ENCODE data around the gene NOLC1. TPM values are rescaled to one million over a fixed set of nuclear protein-coding genes. Genes with fewer than 3 reads are reported as not detected.
A peak's percentile ranks its signal among the peaks of the same experiment; 100 is the strongest.

NOLC1 gene
- total and polyA plus RNA-seq, 2 experiments from 2014 or later = 29.8 to 46.2 TPM

- H3K9me3 ChIP-seq (ENCODE audit: low read depth) = no peaks in the 10 kb centered on the region
- peak overlapping the region; percentile 95 for H3K27ac ChIP-seq
- peaks cover 46% of the 10 kb centered on the region for H4K20me1 ChIP-seq (ENCODE audit: insufficient read depth, poor library complexity, severe bottlenecking)
- peak overlapping the region; percentile 79 for H3K4me3 ChIP-seq
- WGBS (ENCODE audit: low lambda C conversion rate, missing lambda C conversion rate) = 40% methylated on average over 7 of the region's 7 CpGs
- H3K9me2 ChIP-seq (replicated peaks; ENCODE audit: insufficient read depth) = no peaks in the 10 kb centered on the region
- H3K79me2 ChIP-seq = peaks cover 78% of the 10 kb centered on the region
- no peak for TF ChIP-seq EZH2 (IDR thresholded peaks at IDR 0.05; ENCODE audit: borderline replicate concordance)
- TF ChIP-seq CTCF (IDR thresholded peaks at IDR 0.05; ENCODE audit: poor library complexity) = no peak
- no peak for TF ChIP-seq EZH2phosphoT487 (IDR thresholded peaks at IDR 0.05; ENCODE audit: low read depth, severe bottlenecking, unreplicated experiment)
- H2AFZ ChIP-seq = no peak overlapping the region
- H3K36me3 ChIP-seq (replicated peaks; ENCODE audit: insufficient read depth, low read depth) = no peaks in the 10 kb centered on the region
- H3K4me1 ChIP-seq (ENCODE audit: insufficient read depth) = peaks cover 47% of the 10 kb centered on the region
- peak overlapping the region; percentile 78 for H3K4me2 ChIP-seq
- H3K27me3 ChIP-seq = no peaks in the 10 kb centered on the region
- no peak for DNase-seq (ENCODE audit: low spot score)
Observed at GRCh38 chr10:102113261-102113955, 38.8 kb upstream of the NOLC1 start.

- H3K4me3 ChIP-seq = peak overlapping the region; percentile 79
- peak overlapping the region; percentile 95 for H3K27ac ChIP-seq
- peaks cover 51% of the 10 kb centered on the region for H3K4me1 ChIP-seq (ENCODE audit: insufficient read depth)
- no peaks in the 10 kb centered on the region for H3K36me3 ChIP-seq (replicated peaks; ENCODE audit: insufficient read depth, low read depth)
- no peaks in the 10 kb centered on the region for H3K9me2 ChIP-seq (replicated peaks; ENCODE audit: insufficient read depth)
- 1% methylated on average over 26 of the region's 45 CpGs for WGBS (ENCODE audit: low lambda C conversion rate, missing lambda C conversion rate)
- no peak for TF ChIP-seq CTCF (IDR thresholded peaks at IDR 0.05; ENCODE audit: poor library complexity)
- TF ChIP-seq EZH2phosphoT487 (IDR thresholded peaks at IDR 0.05; ENCODE audit: low read depth, severe bottlenecking, unreplicated experiment) = no peak
- TF ChIP-seq EZH2 (IDR thresholded peaks at IDR 0.05; ENCODE audit: borderline replicate concordance) = no peak
- H3K9me3 ChIP-seq (ENCODE audit: low read depth) = no peaks in the 10 kb centered on the region
- peak; percentile 64 for DNase-seq (ENCODE audit: low spot score)
- no peaks in the 10 kb centered on the region for H3K27me3 ChIP-seq
- H2AFZ ChIP-seq = peak overlapping the region; percentile 32
- H4K20me1 ChIP-seq (ENCODE audit: insufficient read depth, poor library complexity, severe bottlenecking) = peaks cover 46% of the 10 kb centered on the region
- peak overlapping the region; percentile 78 for H3K4me2 ChIP-seq
- peaks cover 86% of the 10 kb centered on the region for H3K79me2 ChIP-seq
Observed at GRCh38 chr10:102113956-102114857, 38.0 kb upstream of the NOLC1 start.

- 6% methylated on average over 8 of the region's 23 CpGs for WGBS (ENCODE audit: low lambda C conversion rate, missing lambda C conversion rate)
- Histone ChIP-seq H3K9me3 (ENCODE audit: low read depth) (no peaks in the 10 kb centered on the region), H3K36me3 (replicated peaks; ENCODE audit: insufficient read depth, low read depth) (no peaks in the 10 kb centered on the region), H3K4me2 (peak overlapping the region; percentile 78), H3K27me3 (no peaks in the 10 kb centered on the region), H3K79me2 (peaks cover 93% of the 10 kb centered on the region), H2AFZ (peak overlapping the region; percentile 32), H3K9me2 (replicated peaks; ENCODE audit: insufficient read depth) (no peaks in the 10 kb centered on the region), H3K4me1 (ENCODE audit: insufficient read depth) (peaks cover 51% of the 10 kb centered on the region), H4K20me1 (ENCODE audit: insufficient read depth, poor library complexity, severe bottlenecking) (peaks cover 43% of the 10 kb centered on the region), H3K27ac (peak overlapping the region; percentile 95), H3K4me3 (peak overlapping the region; percentile 79)
- peak; percentile 95 for DNase-seq (ENCODE audit: low spot score)
- TF ChIP-seq EZH2 (IDR thresholded peaks at IDR 0.05; ENCODE audit: borderline replicate concordance) = no peak
- TF ChIP-seq CTCF (IDR thresholded peaks at IDR 0.05; ENCODE audit: poor library complexity) = no peak
- TF ChIP-seq EZH2phosphoT487 (IDR thresholded peaks at IDR 0.05; ENCODE audit: low read depth, severe bottlenecking, unreplicated experiment) = no peak
Observed at GRCh38 chr10:102114861-102115618, 37.1 kb upstream of the NOLC1 start.
